PFSK-1 (cell line): Measurements from ENCODE around the gene TOX2.

ENCODE experiments used
- POLR2AphosphoS5 ChIP-seq: IDR thresholded peaks from 2 replicates; pipeline ENCODE4 v1.6.1; 2012; ENCODE audit warnings: low read depth, mild to moderate bottlenecking, control low read depth, low read length, moderate library complexity
- REST ChIP-seq, 2 experiments: IDR thresholded peaks; 2 replicates each; pipeline versions ENCODE4 v1.6.1 to v1.8.0; 2011 to 2012; ENCODE audit warnings: low read depth in 2 of 2, low read length in 2 of 2, control low read depth in 1 of 2, inconsistent platforms in 1 of 2, mild to moderate bottlenecking in 1 of 2, moderate library complexity in 1 of 2; ENCODE audit not compliant: insufficient read depth in 1 of 2

GRCh38 chr20:43919686-43920403, 5.2 kb downstream of the TOX2 start:
- TF ChIP-seq POLR2AphosphoS5 (no peak), REST (IDR thresholded peaks at IDR 0.05; ENCODE audit: insufficient read depth in 1 of 2, low read depth in 2 of 2, low read length in 2 of 2) (no peak)
